Loucy (cell line): ENCODE measurements around the gene PLEKHM2.

Experiments used
- CTCF ChIP-seq: fragments of 200-600 bp; sonication (generic); conservative IDR thresholded peaks from 2 replicates; pipeline ENCODE4 v1.5.1; 2014; ENCODE audit warnings: mild to moderate bottlenecking, antibody characterized with exemption, low read length
- EZH2phosphoT487 ChIP-seq: fragments of 200-600 bp; IDR thresholded peaks from 2 replicates; pipeline ENCODE4 v1.6.1; 2018; ENCODE audit warnings: antibody characterized with exemption, mild to moderate bottlenecking, moderate library complexity, borderline replicate concordance

- TF ChIP-seq CTCF, result peak; percentile 37
- no peak for TF ChIP-seq EZH2phosphoT487
These were observed 55.6 kb downstream of the PLEKHM2 start for GRCh38 chr1:15739745-15740144.
